Measurements from ENCODE around the gene ATMIN. TPM values are rescaled to one million over a fixed set of nuclear protein-coding genes. Genes with fewer than 3 reads are reported as not detected.

The ATMIN gene
- total and polyA plus RNA-seq, 10 donors, result 9.7 to 34.3 (median 26.2) TPM

DNA sequence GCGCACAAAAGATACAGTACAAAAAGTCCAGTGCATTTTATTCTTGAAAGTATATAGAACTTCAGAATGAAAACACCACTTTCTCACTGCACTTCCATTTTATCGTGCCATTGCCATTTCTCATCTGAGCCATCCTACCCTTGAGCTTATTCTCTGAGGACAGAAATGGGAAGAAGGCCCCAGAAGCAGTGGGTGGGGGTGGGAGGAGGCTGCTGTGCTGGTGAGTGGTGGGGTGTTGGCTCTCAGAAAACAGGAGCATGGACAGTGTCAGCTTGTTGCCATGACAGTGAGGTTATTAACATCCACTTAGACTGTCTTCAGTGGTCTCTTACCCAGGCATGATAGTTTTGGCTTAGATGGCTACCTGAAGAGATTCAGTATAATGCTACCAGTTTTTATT, 4.5 kb downstream of the ATMIN start:
- Histone ChIP-seq H3K4me1 (peaks cover 13 to 45% (median 27%) of the 10 kb centered on the region in 6 donors), H3K27me3 (replicated peaks in 1 of 7) (no peaks in the 10 kb centered on the region), H3K9me3 (no peaks in the 10 kb centered on the region), H3K36me3 (peaks cover 0 to 64% (median 44%) of the 10 kb centered on the region in 6 donors), H3K4me3 (no peak overlapping the region), H3K27ac (no peak overlapping the region)
- no peak for DNase-seq
- no peak for TF ChIP-seq POLR2AphosphoS5 (IDR thresholded peaks at IDR 0.05)
- TF ChIP-seq POLR2A (IDR thresholded peaks at IDR 0.05), result no peak
- TF ChIP-seq, protein P1, sequence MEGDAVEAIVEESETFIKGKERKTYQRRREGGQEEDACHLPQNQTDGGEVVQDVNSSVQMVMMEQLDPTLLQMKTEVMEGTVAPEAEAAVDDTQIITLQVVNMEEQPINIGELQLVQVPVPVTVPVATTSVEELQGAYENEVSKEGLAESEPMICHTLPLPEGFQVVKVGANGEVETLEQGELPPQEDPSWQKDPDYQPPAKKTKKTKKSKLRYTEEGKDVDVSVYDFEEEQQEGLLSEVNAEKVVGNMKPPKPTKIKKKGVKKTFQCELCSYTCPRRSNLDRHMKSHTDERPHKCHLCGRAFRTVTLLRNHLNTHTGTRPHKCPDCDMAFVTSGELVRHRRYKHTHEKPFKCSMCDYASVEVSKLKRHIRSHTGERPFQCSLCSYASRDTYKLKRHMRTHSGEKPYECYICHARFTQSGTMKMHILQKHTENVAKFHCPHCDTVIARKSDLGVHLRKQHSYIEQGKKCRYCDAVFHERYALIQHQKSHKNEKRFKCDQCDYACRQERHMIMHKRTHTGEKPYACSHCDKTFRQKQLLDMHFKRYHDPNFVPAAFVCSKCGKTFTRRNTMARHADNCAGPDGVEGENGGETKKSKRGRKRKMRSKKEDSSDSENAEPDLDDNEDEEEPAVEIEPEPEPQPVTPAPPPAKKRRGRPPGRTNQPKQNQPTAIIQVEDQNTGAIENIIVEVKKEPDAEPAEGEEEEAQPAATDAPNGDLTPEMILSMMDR (IDR thresholded peaks at IDR 0.05 in 8 of 11, conservative IDR thresholded peaks at IDR 0.05 in 3 of 11), result no peak
- intact Hi-C loops (cut with DNase I; ENCODE audit: low total_unique reads), result no loop called here
- WGBS, 5 donors, result 92 to 97% (median 95%) methylated on average over 2 of the region's 2 CpGs

DNA sequence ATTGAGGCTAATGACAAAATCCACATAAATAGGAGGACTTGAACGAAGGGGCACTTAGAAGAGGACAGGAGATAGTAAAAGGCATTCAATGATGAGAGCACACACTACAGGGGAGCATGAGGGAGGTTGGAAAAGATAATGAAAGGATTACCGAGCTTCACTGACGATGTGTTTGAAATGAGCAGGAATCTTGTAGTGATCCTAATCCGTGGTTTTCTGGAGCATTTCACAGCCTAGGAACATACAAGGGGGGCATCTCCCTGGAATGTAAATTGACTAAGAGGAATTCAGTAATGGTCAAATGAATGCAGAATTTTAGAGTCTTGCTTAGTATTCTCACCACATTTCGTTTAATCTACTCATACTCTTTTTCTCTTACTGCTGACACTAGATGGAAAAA, 5.2 kb downstream of the ATMIN start:
- Histone ChIP-seq H3K4me1 (peaks cover 13 to 40% (median 23%) of the 10 kb centered on the region in 6 donors), H3K4me3 (no peak overlapping the region), H3K9me3 (no peaks in the 10 kb centered on the region), H3K27me3 (replicated peaks in 1 of 7) (no peaks in the 10 kb centered on the region), H3K36me3 (peaks cover 0 to 71% (median 47%) of the 10 kb centered on the region in 6 donors), H3K27ac (no peak overlapping the region)
- TF ChIP-seq POLR2A (IDR thresholded peaks at IDR 0.05) (no peak), POLR2AphosphoS5 (IDR thresholded peaks at IDR 0.05) (no peak)
- TF ChIP-seq, protein P1 (IDR thresholded peaks at IDR 0.05 in 8 of 11, conservative IDR thresholded peaks at IDR 0.05 in 3 of 11), result no peak
- DNase-seq, result no peak
- intact Hi-C loops (cut with DNase I; ENCODE audit: low total_unique reads), result no loop called here
- WGBS, 5 donors, result 91 to 93% (median 92%) methylated on average over 5 of the region's 5 CpGs

DNA sequence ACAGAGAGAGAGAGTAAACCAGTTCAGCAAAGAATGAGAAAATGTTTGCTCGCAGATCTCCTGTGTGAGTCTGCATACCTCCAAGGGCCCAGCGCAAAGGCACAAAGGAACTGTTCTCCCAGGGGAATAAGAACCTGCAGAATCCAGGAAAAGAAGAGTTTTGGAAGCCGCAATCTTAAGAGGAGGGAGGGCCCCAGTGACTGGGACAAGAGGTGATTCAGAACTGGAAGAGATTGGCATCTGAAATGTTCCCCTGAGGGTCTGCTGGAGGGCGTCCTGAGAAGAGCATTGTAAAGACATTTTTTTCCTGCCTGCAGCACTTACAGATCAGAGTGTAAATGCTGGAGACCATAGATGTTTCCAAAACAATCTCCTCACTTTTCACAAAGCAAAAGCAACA, 6.1 kb downstream of the ATMIN start:
- Histone ChIP-seq H3K36me3 (peaks cover 0 to 74% (median 47%) of the 10 kb centered on the region in 6 donors), H3K4me3 (no peak overlapping the region), H3K4me1 (peaks cover 10 to 35% (median 18%) of the 10 kb centered on the region in 6 donors), H3K27ac (no peak overlapping the region), H3K9me3 (no peaks in the 10 kb centered on the region), H3K27me3 (replicated peaks in 1 of 7) (no peaks in the 10 kb centered on the region)
- TF ChIP-seq POLR2AphosphoS5 (IDR thresholded peaks at IDR 0.05), result no peak
- TF ChIP-seq, protein P1 (IDR thresholded peaks at IDR 0.05 in 8 of 11, conservative IDR thresholded peaks at IDR 0.05 in 3 of 11), result no peak
- TF ChIP-seq POLR2A (IDR thresholded peaks at IDR 0.05), result no peak
- 89 to 99% (median 93%) methylated on average over 4 of the region's 4 CpGs for WGBS, 5 donors
- DNase-seq, result no peak
- intact Hi-C loops (cut with DNase I; ENCODE audit: low total_unique reads), result no loop called here

DNA sequence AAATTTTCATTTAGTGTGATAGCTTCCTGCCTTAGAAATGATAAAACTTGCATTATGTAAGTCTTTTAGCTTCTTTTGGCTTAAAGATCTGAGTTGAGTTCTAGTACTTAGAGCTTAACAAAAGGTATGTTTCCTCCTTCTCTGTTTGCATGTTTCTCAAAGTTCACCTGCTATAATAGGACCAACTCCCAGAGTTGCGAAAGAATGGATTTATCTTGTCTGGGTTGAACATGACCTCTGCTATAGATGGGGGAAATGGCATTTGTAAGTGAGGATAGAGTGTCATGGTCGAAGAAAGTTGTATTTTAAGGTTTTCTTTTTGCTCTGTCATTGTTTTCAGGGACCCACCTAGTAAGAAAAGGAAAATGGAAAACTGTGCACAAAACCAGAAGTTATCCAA, 7.2 kb downstream of the ATMIN start:
- 88 to 98% (median 92%) methylated on average over 2 of the region's 2 CpGs for WGBS, 5 donors
- no peak for DNase-seq
- TF ChIP-seq, protein P1 (IDR thresholded peaks at IDR 0.05 in 8 of 11, conservative IDR thresholded peaks at IDR 0.05 in 3 of 11), result no peak
- TF ChIP-seq POLR2AphosphoS5 (IDR thresholded peaks at IDR 0.05) (no peak), POLR2A (IDR thresholded peaks at IDR 0.05) (no peak)

More for the DNA sequence above, 7.2 kb downstream of the ATMIN start:
- intact Hi-C loops (cut with DNase I; ENCODE audit: low total_unique reads), result no loop called here
- peaks cover 0 to 2% (median 0%) of the 10 kb centered on the region in 8 donors for H3K9me3 ChIP-seq
- peaks cover 0 to 73% (median 47%) of the 10 kb centered on the region in 6 donors for H3K36me3 ChIP-seq
- H3K27ac ChIP-seq, result no peak overlapping the region
- H3K4me3 ChIP-seq, result no peak overlapping the region
- no peaks in the 10 kb centered on the region for H3K27me3 ChIP-seq (replicated peaks in 1 of 7)
- peaks cover 0 to 24% (median 7%) of the 10 kb centered on the region in 6 donors for H3K4me1 ChIP-seq

All from spleen (tissue), 11 donors.